PFSK-1 (cell line): Measurements from ENCODE around the gene CREBRF.

Source experiments
- FOXP2 ChIP-seq: optimal IDR thresholded peaks from 2 replicates; pipeline ENCODE3; 2011; ENCODE audit warnings: borderline replicate concordance, control low read depth, inconsistent platforms; ENCODE audit not compliant: insufficient read depth; ENCODE audit errors: extremely low read length, extremely low read depth
- POLR2AphosphoS5 ChIP-seq: IDR thresholded peaks from 2 replicates; pipeline ENCODE4 v1.6.1; 2012; ENCODE audit warnings: low read depth, mild to moderate bottlenecking, control low read depth, low read length, moderate library complexity
- REST ChIP-seq, 2 experiments: IDR thresholded peaks; 2 replicates each; pipeline versions ENCODE4 v1.6.1 to v1.8.0; 2011 to 2012; ENCODE audit warnings: low read depth in 2 of 2, low read length in 2 of 2, control low read depth in 1 of 2, inconsistent platforms in 1 of 2, mild to moderate bottlenecking in 1 of 2, moderate library complexity in 1 of 2; ENCODE audit not compliant: insufficient read depth in 1 of 2
- SIN3A ChIP-seq: IDR thresholded peaks from 2 replicates; pipeline ENCODE4 v1.6.1; 2012; ENCODE audit warnings: mild to moderate bottlenecking, low read length, moderate library complexity, borderline replicate concordance; ENCODE audit not compliant: insufficient read depth
- TAF1 ChIP-seq: IDR thresholded peaks from 2 replicates; pipeline ENCODE4 v1.6.1; 2012; ENCODE audit warnings: low read length, control low read depth, borderline replicate concordance; ENCODE audit not compliant: insufficient read depth

The CREBRF gene

DNA sequence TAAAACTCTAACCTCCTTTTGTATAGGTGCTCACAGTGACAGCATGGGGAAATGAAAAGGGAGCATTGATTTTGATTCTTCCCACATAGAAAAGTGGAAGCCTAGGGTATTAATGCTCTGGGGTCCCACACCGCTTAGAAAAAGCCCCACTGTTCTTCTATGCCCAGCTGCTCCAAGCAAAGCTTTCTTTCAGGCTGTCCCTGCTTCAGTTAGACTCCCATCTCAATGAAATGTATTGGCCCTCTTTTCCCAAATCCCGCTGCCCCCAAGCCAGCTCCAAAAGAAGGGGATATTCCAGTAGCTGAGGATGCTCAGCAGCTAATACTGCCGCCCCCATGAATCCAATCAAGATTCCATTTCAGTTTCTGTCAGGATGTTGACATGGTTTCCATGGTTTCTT is 17.0 kb upstream of the CREBRF start:
- TF ChIP-seq POLR2AphosphoS5 (no peak), TAF1 (no peak), REST (IDR thresholded peaks at IDR 0.05; ENCODE audit: insufficient read depth in 1 of 2, low read depth in 2 of 2, low read length in 2 of 2) (no peak), FOXP2 (no peak), SIN3A (no peak)

- TF ChIP-seq FOXP2: no peak
- TF ChIP-seq REST (IDR thresholded peaks at IDR 0.05; ENCODE audit: insufficient read depth in 1 of 2, low read depth in 2 of 2, low read length in 2 of 2): no peak
- TF ChIP-seq POLR2AphosphoS5: no peak
- no peak for TF ChIP-seq TAF1
- no peak for TF ChIP-seq SIN3A
Measured at GRCh38 chr5:173039964-173040363, 16.2 kb upstream of the CREBRF start.

- TF ChIP-seq FOXP2 (no peak), POLR2AphosphoS5 (no peak), REST (IDR thresholded peaks at IDR 0.05; ENCODE audit: insufficient read depth in 1 of 2, low read depth in 2 of 2, low read length in 2 of 2) (no peak), TAF1 (no peak), SIN3A (no peak)
Measured at GRCh38 chr5:173041881-173042762, 14.0 kb upstream of the CREBRF start.

- TF ChIP-seq FOXP2: no peak
- TF ChIP-seq POLR2AphosphoS5: no peak
- no peak for TF ChIP-seq TAF1
Measured at GRCh38 chr5:173042763-173043107, 13.4 kb upstream of the CREBRF start.

GRCh38 chr5:173045474-173045873 is 10.7 kb upstream of the CREBRF start:
- no peak for TF ChIP-seq FOXP2

DNA sequence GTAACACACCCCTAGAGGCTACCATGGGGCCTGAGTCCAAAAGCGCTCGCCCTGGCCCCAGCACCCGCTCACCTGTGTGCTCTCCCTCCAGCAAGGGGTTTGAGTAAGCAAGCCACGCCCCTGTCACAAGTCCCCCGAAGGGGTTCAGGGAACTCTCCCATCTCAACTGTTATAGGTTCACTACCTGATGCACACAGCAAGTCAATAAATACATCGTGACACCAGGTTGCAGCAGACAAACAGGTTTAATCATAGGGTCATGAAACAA is 8.4 kb upstream of the CREBRF start:
- TF ChIP-seq FOXP2 (no peak), POLR2AphosphoS5 (no peak)

- TF ChIP-seq TAF1 (no peak), SIN3A (no peak), REST (IDR thresholded peaks at IDR 0.05; ENCODE audit: insufficient read depth in 1 of 2, low read depth in 2 of 2, low read length in 2 of 2) (no peak), FOXP2 (no peak), POLR2AphosphoS5 (no peak)
Measured at GRCh38 chr5:173050791-173051190, 5.4 kb upstream of the CREBRF start.
